Measurements from ENCODE around the gene ALPG.
"Not testable (repeated sequence)": the region's sequence is repeated elsewhere in the genome, so short reads cannot be mapped to it uniquely, and the experiment has no call there.

ALPG gene

DNA sequence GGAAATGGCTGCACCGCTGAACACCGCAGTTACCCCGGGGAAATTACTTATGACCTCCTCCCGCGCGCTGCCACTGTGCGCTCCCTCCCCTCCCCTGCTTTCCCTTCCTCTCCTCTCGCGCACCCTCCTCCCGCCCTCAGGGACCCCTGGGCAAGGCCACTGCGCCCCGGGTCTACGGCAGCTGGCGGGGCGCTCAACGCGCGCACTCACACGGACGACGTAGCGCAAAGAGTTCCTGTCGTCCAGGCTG, 20.2 kb upstream of the ALPG start:
- Histone ChIP-seq H3K9me3 (ENCODE audit: control insufficient read depth in 2 of 2, low read length in 2 of 2) (no peaks in the 10 kb centered on the region), H3K27me3 (ENCODE audit: control insufficient read depth in 2 of 2, insufficient read depth in 2 of 2, low read length in 2 of 2) (peaks cover 35 to 44% of the 10 kb centered on the region in 2 donors), H3K36me3 (ENCODE audit: control insufficient read depth in 2 of 2, insufficient read depth in 2 of 2, low read length in 2 of 2) (no peaks in the 10 kb centered on the region), H3K4me1 (ENCODE audit: control insufficient read depth in 2 of 2, insufficient read depth in 2 of 2, low read length in 2 of 2) (no peaks in the 10 kb centered on the region), H3K27ac (ENCODE audit: low read depth in 2 of 2, low read length in 2 of 2) (no peak overlapping the region), H3K9ac (ENCODE audit: low read depth in 1 of 2, low read length in 2 of 2) (no peak overlapping the region), H3K4me3 (ENCODE audit: low read length in 2 of 2) (no peak overlapping the region)

DNA sequence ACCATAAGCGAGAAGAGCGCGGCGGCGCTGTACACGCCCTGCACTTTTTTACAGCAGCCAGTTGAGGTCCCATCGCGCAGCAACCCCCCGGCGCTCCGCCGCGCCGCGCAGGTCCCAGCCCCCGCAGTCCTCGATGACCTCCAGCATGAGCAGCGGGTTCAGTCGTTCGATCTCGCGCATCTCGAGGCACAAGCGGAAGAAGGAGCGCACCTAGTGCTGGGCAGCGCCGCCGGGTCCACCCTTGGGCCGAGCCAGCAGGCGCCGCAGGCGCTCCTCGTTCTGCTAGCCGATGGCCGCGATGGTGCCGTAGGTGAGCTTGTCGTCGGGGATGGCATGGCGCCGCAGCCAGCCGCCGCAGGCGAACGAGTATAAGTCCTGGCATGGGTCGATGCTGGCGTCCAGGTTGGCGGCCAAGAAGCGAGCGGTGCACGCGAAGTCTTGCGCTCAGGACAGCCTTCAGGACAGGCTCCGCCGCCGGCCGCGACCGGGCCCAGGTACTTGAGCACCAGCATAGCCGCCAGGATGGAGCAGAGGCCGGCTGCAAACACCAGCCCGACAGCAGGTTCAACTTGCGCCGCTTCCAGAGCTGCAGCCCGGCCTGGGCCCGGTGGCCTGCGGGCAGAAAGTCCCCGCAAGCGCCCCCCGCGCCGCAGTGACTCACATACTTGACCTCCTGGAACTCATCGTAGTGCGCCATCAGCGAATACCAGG, 19.7 kb upstream of the ALPG start:
- Histone ChIP-seq H3K4me1 (ENCODE audit: control insufficient read depth in 2 of 2, insufficient read depth in 2 of 2, low read length in 2 of 2) (no peaks in the 10 kb centered on the region), H3K9me3 (ENCODE audit: control insufficient read depth in 2 of 2, low read length in 2 of 2) (no peaks in the 10 kb centered on the region), H3K4me3 (ENCODE audit: low read length in 2 of 2) (no peak overlapping the region), H3K27me3 (ENCODE audit: control insufficient read depth in 2 of 2, insufficient read depth in 2 of 2, low read length in 2 of 2) (peaks cover 32 to 44% of the 10 kb centered on the region in 2 donors), H3K27ac (ENCODE audit: low read depth in 2 of 2, low read length in 2 of 2) (no peak overlapping the region), H3K9ac (ENCODE audit: low read depth in 1 of 2, low read length in 2 of 2) (no peak overlapping the region), H3K36me3 (ENCODE audit: control insufficient read depth in 2 of 2, insufficient read depth in 2 of 2, low read length in 2 of 2) (no peaks in the 10 kb centered on the region)

DNA sequence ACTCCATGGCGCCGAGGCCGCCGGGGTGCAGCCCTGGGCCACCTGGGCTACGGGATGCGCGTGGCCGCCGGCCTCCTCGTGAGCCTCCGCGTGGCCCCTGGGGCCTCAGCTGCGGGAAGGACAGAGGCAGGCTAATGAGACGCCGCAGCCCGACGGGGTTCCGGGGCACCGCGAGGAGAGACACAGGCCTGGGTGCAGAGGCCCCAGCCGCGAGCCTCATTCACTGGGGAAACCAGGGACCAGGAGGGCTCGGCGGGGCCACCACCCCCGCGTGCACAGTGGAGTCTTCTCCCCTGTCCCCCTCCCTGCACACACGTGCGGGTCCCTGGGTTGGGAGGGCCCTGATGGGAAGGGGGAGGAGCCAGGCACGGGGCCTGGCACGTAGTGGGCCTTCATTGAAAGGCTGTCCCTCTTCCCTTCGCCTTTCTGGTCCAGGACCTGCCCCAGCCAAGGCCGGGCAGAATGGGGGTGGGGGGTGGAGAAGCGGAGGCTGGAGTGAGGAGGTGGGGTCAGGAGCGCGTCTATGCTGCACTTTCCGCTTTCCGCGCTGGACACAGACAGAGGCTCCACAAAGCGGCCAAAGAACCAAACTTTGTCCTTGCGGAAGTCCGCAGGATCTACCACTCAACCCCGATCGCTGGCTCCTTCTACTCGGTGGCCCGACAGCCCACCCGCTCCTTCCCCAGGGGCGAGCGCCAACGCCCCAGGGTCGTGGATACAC, 19.0 kb upstream of the ALPG start:
- no peak overlapping the region for H3K4me3 ChIP-seq (ENCODE audit: low read length in 2 of 2)

DNA sequence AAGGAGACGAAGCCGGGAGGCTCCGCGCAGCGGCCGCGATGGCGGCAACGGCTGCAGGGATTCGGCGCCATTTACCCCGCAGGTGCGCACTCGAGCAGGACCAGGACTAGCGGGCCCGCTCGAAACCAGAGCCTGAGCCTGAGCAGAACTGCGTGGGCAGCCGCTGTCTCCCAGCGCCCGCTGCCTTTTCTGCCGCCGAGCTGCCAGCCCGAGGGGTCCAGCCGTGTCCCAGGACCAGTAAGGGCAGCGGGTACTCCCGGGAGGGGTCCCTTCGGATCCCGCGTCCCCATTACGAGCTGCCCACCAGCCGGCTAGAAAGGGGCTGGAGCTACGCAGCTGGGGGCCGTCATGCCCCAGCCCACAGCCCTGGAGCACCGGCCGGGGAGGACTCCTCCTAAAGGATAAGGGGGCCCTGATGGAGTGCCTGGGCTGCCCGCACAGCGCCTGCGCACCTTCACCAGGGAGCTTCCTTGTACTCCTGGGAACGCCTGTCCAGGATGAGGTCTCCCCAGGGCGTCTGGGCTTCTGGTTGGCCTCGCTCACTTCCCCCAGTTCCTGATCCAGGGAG, 18.2 kb upstream of the ALPG start:
- Histone ChIP-seq H3K27me3 (ENCODE audit: control insufficient read depth in 2 of 2, insufficient read depth in 2 of 2, low read length in 2 of 2) (peaks cover 30 to 44% of the 10 kb centered on the region in 2 donors), H3K27ac (ENCODE audit: low read depth in 2 of 2, low read length in 2 of 2) (no peak overlapping the region), H3K4me3 (ENCODE audit: low read length in 2 of 2) (no peak overlapping the region)

More for the DNA sequence above, 19.0 kb upstream of the ALPG start:
- Histone ChIP-seq H3K9ac (ENCODE audit: low read depth in 1 of 2, low read length in 2 of 2) (no peak overlapping the region), H3K4me1 (ENCODE audit: control insufficient read depth in 2 of 2, insufficient read depth in 2 of 2, low read length in 2 of 2) (no peaks in the 10 kb centered on the region), H3K36me3 (ENCODE audit: control insufficient read depth in 2 of 2, insufficient read depth in 2 of 2, low read length in 2 of 2) (no peaks in the 10 kb centered on the region), H3K27ac (ENCODE audit: low read depth in 2 of 2, low read length in 2 of 2) (no peak overlapping the region), H3K27me3 (ENCODE audit: control insufficient read depth in 2 of 2, insufficient read depth in 2 of 2, low read length in 2 of 2) (peaks cover 30 to 44% of the 10 kb centered on the region in 2 donors), H3K9me3 (ENCODE audit: control insufficient read depth in 2 of 2, low read length in 2 of 2) (no peaks in the 10 kb centered on the region)

DNA sequence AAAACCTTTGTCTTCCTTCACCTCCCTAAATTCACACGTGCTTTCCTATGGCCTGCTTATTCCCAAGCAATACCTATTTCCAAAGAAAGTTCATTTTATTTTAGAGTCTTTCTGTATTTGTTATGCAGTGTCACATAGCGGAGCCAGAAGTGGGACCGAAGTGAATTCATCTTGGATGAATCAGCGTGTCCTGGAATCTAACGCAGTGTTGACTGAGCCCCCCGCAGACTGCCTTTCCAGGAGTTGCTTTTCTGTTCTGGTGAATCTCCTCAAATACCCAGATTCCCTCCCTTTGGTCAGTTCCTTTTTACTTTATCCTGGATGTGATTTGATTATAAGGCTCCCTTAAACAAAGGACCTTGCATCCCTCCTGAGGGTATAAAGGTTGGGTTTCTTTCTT, 17.3 kb upstream of the ALPG start:
- no peaks in the 10 kb centered on the region for H3K9me3 ChIP-seq (ENCODE audit: control insufficient read depth in 2 of 2, low read length in 2 of 2)
- H3K4me3 ChIP-seq (ENCODE audit: low read length in 2 of 2), result no peak overlapping the region
- H3K27ac ChIP-seq (ENCODE audit: low read depth in 2 of 2, low read length in 2 of 2), result no peak overlapping the region
- H3K36me3 ChIP-seq (ENCODE audit: control insufficient read depth in 2 of 2, insufficient read depth in 2 of 2, low read length in 2 of 2), result no peaks in the 10 kb centered on the region
- no peaks in the 10 kb centered on the region for H3K4me1 ChIP-seq (ENCODE audit: control insufficient read depth in 2 of 2, insufficient read depth in 2 of 2, low read length in 2 of 2)
- H3K27me3 ChIP-seq (ENCODE audit: control insufficient read depth in 2 of 2, insufficient read depth in 2 of 2, low read length in 2 of 2), result peaks cover 26 to 44% of the 10 kb centered on the region in 2 donors
- no peak overlapping the region for H3K9ac ChIP-seq (ENCODE audit: low read depth in 1 of 2, low read length in 2 of 2)

More for the DNA sequence above, 18.2 kb upstream of the ALPG start:
- Histone ChIP-seq H3K4me1 (ENCODE audit: control insufficient read depth in 2 of 2, insufficient read depth in 2 of 2, low read length in 2 of 2) (no peaks in the 10 kb centered on the region), H3K9me3 (ENCODE audit: control insufficient read depth in 2 of 2, low read length in 2 of 2) (no peaks in the 10 kb centered on the region), H3K36me3 (ENCODE audit: control insufficient read depth in 2 of 2, insufficient read depth in 2 of 2, low read length in 2 of 2) (no peaks in the 10 kb centered on the region), H3K9ac (ENCODE audit: low read depth in 1 of 2, low read length in 2 of 2) (no peak overlapping the region)

DNA sequence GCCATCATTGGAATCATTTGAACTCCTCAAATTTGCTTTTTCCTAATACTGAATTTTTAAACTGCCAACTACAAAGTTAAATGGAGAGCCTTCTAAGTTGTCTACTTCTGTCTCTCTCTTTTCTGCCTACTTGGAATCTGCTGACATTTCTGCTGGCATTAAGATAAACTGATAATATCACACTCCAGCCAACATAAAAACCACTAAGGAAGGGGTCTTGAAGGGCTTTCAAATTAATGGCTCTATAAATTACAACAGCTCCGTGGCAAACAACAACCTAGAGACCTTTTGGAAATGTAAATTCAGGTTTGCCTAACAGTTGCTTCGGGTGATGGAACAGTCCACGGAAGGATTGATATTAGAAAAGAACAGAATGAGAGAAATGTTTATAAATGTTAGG, 16.0 kb upstream of the ALPG start:
- no peaks in the 10 kb centered on the region for H3K9me3 ChIP-seq (ENCODE audit: control insufficient read depth in 2 of 2, low read length in 2 of 2)
- no peak overlapping the region for H3K4me3 ChIP-seq (ENCODE audit: low read length in 2 of 2)
- H3K27me3 ChIP-seq (ENCODE audit: control insufficient read depth in 2 of 2, insufficient read depth in 2 of 2, low read length in 2 of 2), result peaks cover 23 to 42% of the 10 kb centered on the region in 2 donors

DNA sequence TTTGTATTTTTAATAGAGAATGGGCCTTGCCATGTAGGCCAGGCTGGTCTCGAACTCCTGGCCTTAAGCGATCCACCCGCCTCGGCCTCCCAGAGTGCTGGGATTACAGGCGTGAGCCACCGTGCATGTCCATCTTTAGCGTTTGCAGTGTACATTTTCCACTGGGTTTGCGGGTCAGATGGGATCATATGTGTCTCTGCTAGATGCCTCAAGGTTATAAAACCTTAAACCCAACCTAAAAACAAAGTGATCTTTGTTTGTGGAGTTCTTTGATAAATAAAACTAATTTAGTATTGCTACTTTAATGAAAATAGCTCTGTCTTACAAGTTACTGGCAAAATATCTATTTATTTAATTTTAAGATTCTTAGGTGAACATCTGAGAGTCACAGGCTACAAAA, 13.1 kb upstream of the ALPG start:
- no peak overlapping the region for H3K4me3 ChIP-seq (ENCODE audit: low read length in 2 of 2)
- no peaks in the 10 kb centered on the region for H3K36me3 ChIP-seq (ENCODE audit: control insufficient read depth in 2 of 2, insufficient read depth in 2 of 2, low read length in 2 of 2)
- H3K27ac ChIP-seq (ENCODE audit: low read depth in 2 of 2, low read length in 2 of 2), result no peak overlapping the region
- no peak overlapping the region for H3K9ac ChIP-seq (ENCODE audit: low read depth in 1 of 2, low read length in 2 of 2)
- H3K4me1 ChIP-seq (ENCODE audit: control insufficient read depth in 2 of 2, insufficient read depth in 2 of 2, low read length in 2 of 2), result peaks cover 0 to 2% of the 10 kb centered on the region in 2 donors
- H3K9me3 ChIP-seq (ENCODE audit: control insufficient read depth in 2 of 2, low read length in 2 of 2), result no peaks in the 10 kb centered on the region
- H3K27me3 ChIP-seq (ENCODE audit: control insufficient read depth in 2 of 2, insufficient read depth in 2 of 2, low read length in 2 of 2), result peaks cover 11 to 16% of the 10 kb centered on the region in 2 donors

More for the DNA sequence above, 16.0 kb upstream of the ALPG start:
- Histone ChIP-seq H3K27ac (ENCODE audit: low read depth in 2 of 2, low read length in 2 of 2) (no peak overlapping the region), H3K4me1 (ENCODE audit: control insufficient read depth in 2 of 2, insufficient read depth in 2 of 2, low read length in 2 of 2) (no peaks in the 10 kb centered on the region), H3K36me3 (ENCODE audit: control insufficient read depth in 2 of 2, insufficient read depth in 2 of 2, low read length in 2 of 2) (no peaks in the 10 kb centered on the region), H3K9ac (ENCODE audit: low read depth in 1 of 2, low read length in 2 of 2) (no peak overlapping the region)

DNA sequence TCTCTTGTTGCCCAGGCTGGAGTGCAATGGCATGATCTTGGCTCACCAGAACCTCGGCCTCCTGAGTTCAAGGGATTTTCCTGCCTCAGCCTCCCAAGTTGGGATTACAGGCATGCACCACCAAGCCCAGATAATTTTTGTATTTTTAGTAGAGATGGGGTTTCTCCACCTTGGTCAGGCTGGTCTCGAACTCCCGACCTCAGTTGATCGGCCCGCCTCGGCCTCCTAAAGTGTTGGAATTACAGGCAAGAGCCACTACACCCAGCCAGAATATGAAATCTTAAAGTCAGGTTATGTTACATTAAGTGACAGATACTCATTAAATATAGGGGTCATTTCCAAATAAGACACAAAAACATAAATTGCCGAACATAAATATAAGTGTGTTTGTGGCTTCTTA, 12.2 kb upstream of the ALPG start:
- not testable (repeated sequence) for H3K9ac ChIP-seq (ENCODE audit: low read depth in 1 of 2, low read length in 2 of 2); H3K27me3 ChIP-seq (ENCODE audit: control insufficient read depth in 2 of 2, insufficient read depth in 2 of 2, low read length in 2 of 2); H3K36me3 ChIP-seq (ENCODE audit: control insufficient read depth in 2 of 2, insufficient read depth in 2 of 2, low read length in 2 of 2); H3K27ac ChIP-seq (ENCODE audit: low read depth in 2 of 2, low read length in 2 of 2); H3K4me3 ChIP-seq (ENCODE audit: low read length in 2 of 2); H3K9me3 ChIP-seq (ENCODE audit: control insufficient read depth in 2 of 2, low read length in 2 of 2); H3K4me1 ChIP-seq (ENCODE audit: control insufficient read depth in 2 of 2, insufficient read depth in 2 of 2, low read length in 2 of 2)

DNA sequence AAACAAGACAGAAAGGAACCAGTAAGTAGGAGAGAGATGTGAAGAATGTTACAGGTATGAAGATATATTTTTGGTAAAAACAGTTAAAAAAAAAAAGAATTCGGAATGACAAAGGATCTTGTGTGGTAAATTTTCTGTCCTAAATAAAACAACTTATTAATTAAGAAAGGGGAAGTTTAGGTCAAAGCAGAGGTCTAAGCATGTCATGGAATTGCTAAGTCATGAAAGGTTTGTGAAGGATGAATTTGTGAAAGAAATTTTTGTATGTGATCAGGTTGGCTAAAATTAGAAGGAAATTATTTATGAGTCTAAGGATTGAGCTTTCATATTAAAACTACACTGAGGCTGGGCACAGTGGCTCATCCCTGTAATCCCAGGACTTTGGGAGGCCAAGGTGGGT, 11.1 kb upstream of the ALPG start:
- H3K4me3 ChIP-seq (ENCODE audit: low read length in 2 of 2), result no peak overlapping the region
- peaks cover 0 to 7% of the 10 kb centered on the region in 2 donors for H3K4me1 ChIP-seq (ENCODE audit: control insufficient read depth in 2 of 2, insufficient read depth in 2 of 2, low read length in 2 of 2)
- no peaks in the 10 kb centered on the region for H3K36me3 ChIP-seq (ENCODE audit: control insufficient read depth in 2 of 2, insufficient read depth in 2 of 2, low read length in 2 of 2)
- H3K9me3 ChIP-seq (ENCODE audit: control insufficient read depth in 2 of 2, low read length in 2 of 2), result no peaks in the 10 kb centered on the region
- no peak overlapping the region for H3K9ac ChIP-seq (ENCODE audit: low read depth in 1 of 2, low read length in 2 of 2)
- peaks cover 0 to 4% of the 10 kb centered on the region in 2 donors for H3K27me3 ChIP-seq (ENCODE audit: control insufficient read depth in 2 of 2, insufficient read depth in 2 of 2, low read length in 2 of 2)
- no peak overlapping the region for H3K27ac ChIP-seq (ENCODE audit: low read depth in 2 of 2, low read length in 2 of 2)

DNA sequence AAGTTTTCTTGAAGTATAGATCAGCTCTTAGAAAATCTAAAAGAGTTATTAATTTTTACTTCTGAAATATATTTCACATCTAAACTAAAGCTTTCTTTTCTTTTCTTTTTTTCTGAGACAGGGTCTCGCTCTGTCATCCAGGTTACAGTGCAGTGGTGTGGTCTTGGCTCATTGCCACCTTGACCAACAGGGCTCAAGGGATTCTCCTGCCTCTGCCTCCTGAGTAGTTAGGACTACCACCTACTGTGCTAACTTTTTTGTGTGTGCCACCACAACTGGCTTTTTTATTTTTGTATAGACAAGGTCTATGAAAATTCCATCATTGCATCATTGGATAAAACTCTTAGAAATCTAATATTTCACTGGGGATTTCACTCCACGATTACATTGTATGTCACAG, 10.0 kb upstream of the ALPG start:
- no peaks in the 10 kb centered on the region for H3K27me3 ChIP-seq (ENCODE audit: control insufficient read depth in 2 of 2, insufficient read depth in 2 of 2, low read length in 2 of 2)
- H3K27ac ChIP-seq (ENCODE audit: low read depth in 2 of 2, low read length in 2 of 2), result no peak overlapping the region
- H3K4me3 ChIP-seq (ENCODE audit: low read length in 2 of 2), result no peak overlapping the region
- H3K36me3 ChIP-seq (ENCODE audit: control insufficient read depth in 2 of 2, insufficient read depth in 2 of 2, low read length in 2 of 2), result no peaks in the 10 kb centered on the region
- peaks cover 0 to 7% of the 10 kb centered on the region in 2 donors for H3K4me1 ChIP-seq (ENCODE audit: control insufficient read depth in 2 of 2, insufficient read depth in 2 of 2, low read length in 2 of 2)
- H3K9me3 ChIP-seq (ENCODE audit: control insufficient read depth in 2 of 2, low read length in 2 of 2), result no peaks in the 10 kb centered on the region
- no peak overlapping the region for H3K9ac ChIP-seq (ENCODE audit: low read depth in 1 of 2, low read length in 2 of 2)

Measured in mucosa of rectum (tissue), 2 donors.